Transverse colon (tissue), 4 donors: ENCODE measurements around the gene ROBO1.

Experiments
- EP300 ChIP-seq: sonication (generic); formaldehyde crosslinking; IDR thresholded peaks from one replicate; pipeline ENCODE4 v1.6.1; 2017; ENCODE audit warnings: antibody characterized with exemption, low read depth
- POLR2A ChIP-seq: fragments of 450-650 bp; IDR thresholded peaks from one replicate; pipeline ENCODE4 v1.6.1; 2016; ENCODE audit warnings: antibody characterized with exemption, mild to moderate bottlenecking, moderate library complexity
- POLR2AphosphoS5 ChIP-seq, 3 donors: sonication (generic); formaldehyde crosslinking; IDR thresholded peaks; one replicate each; pipeline ENCODE4 v1.6.1; 2016; ENCODE audit warnings: antibody characterized with exemption in 3 of 3
- TF ChIP-seq, protein P1 (sequence below), 5 experiments: fragments of 200-600 bp in 3 of 5; fragments of 450-650 bp in 2 of 5; sonication (generic) in 3 of 5; IDR thresholded peaks; 1 replicate in 2 of 5; 2 replicates in 3 of 5; pipeline ENCODE4 v1.5.1; 2016 to 2017; ENCODE audit warnings: antibody characterized with exemption in 5 of 5, inconsistent platforms in 3 of 5, mild to moderate bottlenecking in 2 of 5, moderate library complexity in 1 of 5

- TF ChIP-seq POLR2AphosphoS5 (IDR thresholded peaks at IDR 0.05) (no peak), POLR2A (no peak), EP300 (no peak)
- TF ChIP-seq, protein P1, sequence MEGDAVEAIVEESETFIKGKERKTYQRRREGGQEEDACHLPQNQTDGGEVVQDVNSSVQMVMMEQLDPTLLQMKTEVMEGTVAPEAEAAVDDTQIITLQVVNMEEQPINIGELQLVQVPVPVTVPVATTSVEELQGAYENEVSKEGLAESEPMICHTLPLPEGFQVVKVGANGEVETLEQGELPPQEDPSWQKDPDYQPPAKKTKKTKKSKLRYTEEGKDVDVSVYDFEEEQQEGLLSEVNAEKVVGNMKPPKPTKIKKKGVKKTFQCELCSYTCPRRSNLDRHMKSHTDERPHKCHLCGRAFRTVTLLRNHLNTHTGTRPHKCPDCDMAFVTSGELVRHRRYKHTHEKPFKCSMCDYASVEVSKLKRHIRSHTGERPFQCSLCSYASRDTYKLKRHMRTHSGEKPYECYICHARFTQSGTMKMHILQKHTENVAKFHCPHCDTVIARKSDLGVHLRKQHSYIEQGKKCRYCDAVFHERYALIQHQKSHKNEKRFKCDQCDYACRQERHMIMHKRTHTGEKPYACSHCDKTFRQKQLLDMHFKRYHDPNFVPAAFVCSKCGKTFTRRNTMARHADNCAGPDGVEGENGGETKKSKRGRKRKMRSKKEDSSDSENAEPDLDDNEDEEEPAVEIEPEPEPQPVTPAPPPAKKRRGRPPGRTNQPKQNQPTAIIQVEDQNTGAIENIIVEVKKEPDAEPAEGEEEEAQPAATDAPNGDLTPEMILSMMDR (IDR thresholded peaks at IDR 0.05) = peak in 4 of 5 experiments; percentile 23 to 30 (median 26)
Measured at GRCh38 chr3:78988324-78988723, 779.5 kb downstream of the ROBO1 start.
